RWPE1 (cell line): ENCODE data around the gene PKNOX2.

Experiments
- CTCF ChIA-PET: fragments of 350-600 bp; sonication (Branson Sonifier 250); formaldehyde crosslinking; extraction: SDS; loops from one replicate; lab custom pipeline; 2021; lab: Yijun Ruan, JAX
- POLR2A ChIA-PET: fragments of 400-600 bp; formaldehyde crosslinking; extraction: SDS; loops from one replicate; lab custom pipeline; 2020; ENCODE audit warnings: antibody characterized with exemption; ENCODE audit not compliant: low non-redundant PET; lab: Yijun Ruan, JAX
- DNase-seq: peaks from one replicate; pipeline ENCODE4 v3.0.0; 2012; ENCODE audit warnings: low spot score
- H3K27ac ChIP-seq: fragments of 450-650 bp; 2 replicates; pipeline ENCODE4 v1.5.1; 2017
- TF ChIP-seq, protein P1 (sequence below): fragments of 450-650 bp; conservative IDR thresholded peaks from 2 replicates; pipeline ENCODE4 v1.5.1; 2017; ENCODE audit warnings: low read depth, mild to moderate bottlenecking

The PKNOX2 gene

GRCh38 chr11:125351033-125351867 lies 186.7 kb downstream of the PKNOX2 start:
- POLR2A ChIA-PET, result no interaction called here
- CTCF ChIA-PET, result no interaction called here

DNA sequence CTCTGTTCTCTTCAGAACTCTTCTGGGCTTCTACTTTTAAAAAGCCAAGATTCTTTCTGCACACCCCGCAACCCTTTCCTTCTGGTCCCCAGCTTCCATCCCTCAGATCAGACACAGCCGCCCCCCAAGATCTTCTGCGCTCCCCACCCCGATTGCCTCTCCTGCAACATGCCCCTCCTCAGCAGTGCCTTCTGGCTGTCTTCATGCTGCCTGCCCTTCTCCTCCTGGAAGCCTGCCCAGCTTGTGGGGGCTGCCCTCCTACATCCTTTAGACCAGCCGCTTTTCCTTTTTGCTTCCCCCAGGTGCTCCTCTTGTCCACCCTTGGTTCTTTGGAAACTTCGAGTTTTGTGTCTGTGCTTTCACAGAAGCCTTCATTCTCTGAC lies 187.3 kb downstream of the PKNOX2 start:
- CTCF ChIA-PET, result no interaction called here
- TF ChIP-seq, protein P1, sequence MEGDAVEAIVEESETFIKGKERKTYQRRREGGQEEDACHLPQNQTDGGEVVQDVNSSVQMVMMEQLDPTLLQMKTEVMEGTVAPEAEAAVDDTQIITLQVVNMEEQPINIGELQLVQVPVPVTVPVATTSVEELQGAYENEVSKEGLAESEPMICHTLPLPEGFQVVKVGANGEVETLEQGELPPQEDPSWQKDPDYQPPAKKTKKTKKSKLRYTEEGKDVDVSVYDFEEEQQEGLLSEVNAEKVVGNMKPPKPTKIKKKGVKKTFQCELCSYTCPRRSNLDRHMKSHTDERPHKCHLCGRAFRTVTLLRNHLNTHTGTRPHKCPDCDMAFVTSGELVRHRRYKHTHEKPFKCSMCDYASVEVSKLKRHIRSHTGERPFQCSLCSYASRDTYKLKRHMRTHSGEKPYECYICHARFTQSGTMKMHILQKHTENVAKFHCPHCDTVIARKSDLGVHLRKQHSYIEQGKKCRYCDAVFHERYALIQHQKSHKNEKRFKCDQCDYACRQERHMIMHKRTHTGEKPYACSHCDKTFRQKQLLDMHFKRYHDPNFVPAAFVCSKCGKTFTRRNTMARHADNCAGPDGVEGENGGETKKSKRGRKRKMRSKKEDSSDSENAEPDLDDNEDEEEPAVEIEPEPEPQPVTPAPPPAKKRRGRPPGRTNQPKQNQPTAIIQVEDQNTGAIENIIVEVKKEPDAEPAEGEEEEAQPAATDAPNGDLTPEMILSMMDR, result no peak
- no peak overlapping the region for H3K27ac ChIP-seq
- POLR2A ChIA-PET, result no interaction called here
- DNase-seq, result no peak

More at GRCh38 chr11:125351033-125351867, 186.7 kb downstream of the PKNOX2 start:
- TF ChIP-seq, protein P1, result no peak
- no peak overlapping the region for H3K27ac ChIP-seq
- no peak for DNase-seq

DNA sequence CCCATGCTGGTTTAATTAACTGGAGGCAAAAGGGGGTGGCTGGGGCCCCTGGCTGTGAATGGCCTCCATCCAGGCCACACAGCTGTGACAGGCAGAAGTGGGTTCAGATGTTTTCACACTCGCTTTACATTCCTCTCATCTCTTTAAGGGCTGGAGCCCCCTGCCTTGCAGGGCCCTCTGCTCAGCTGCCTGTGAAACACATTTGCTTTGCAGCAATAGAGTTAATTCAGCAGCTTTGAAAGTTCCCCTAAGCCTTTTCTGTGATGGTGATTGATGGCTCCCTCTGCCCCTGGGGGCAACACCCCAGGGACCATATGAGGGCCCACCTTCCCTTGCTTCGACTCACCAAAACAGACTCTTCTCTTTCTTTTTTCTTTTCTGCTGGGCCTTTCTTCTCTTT lies 192.2 kb downstream of the PKNOX2 start:
- POLR2A ChIA-PET, result no interaction called here

GRCh38 chr11:125357551-125357950 lies 193.0 kb downstream of the PKNOX2 start:
- H3K27ac ChIP-seq, result no peak overlapping the region
- ChIA-PET CTCF (interaction anchor here (0.5 to 3.1 kb wide), 2 partner anchors 11 to 524 kb away, joined by 3 to 11 read pairs; no protein-coding TSS in a partner anchor), POLR2A (no interaction called here)
- no peak for DNase-seq
- TF ChIP-seq, protein P1, result no peak

More for the DNA sequence above, 192.2 kb downstream of the PKNOX2 start:
- TF ChIP-seq, protein P1, result no peak
- no peak for DNase-seq
- CTCF ChIA-PET, result interaction anchor here (0.5 to 3.1 kb wide), 2 partner anchors 11 to 524 kb away, joined by 3 to 11 read pairs; no protein-coding TSS in a partner anchor
- H3K27ac ChIP-seq, result no peak overlapping the region

DNA sequence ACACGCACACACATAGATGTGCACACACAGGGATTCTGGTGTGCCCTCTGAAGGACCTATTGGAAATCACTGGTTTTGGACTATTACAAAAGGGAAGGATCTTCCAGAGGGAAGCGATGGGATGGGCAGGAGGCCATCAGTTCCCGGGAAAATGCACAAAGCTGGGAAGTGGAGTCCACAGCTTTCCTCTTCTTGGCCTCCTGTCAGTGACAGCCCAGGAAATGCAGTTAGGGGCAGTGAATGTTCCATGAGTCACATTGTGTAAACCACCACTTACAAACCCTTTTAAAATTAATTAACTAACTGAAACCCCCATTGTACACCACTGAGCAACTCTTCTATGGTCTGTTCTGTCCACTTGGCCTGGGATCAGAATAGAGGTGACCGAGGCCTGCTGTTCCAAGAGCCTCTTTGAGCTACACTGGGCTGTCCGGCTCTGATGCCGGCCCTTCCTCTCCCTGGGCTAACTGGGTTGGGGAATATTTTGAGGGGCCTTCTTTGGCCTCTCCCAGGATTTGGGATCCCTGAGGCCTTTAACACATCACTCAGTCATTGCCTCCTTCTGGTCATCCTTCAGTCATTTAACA lies 193.8 kb downstream of the PKNOX2 start:
- no peak overlapping the region for H3K27ac ChIP-seq
- CTCF ChIA-PET, result interaction anchor here (0.5 to 3.1 kb wide), 3 partner anchors 12 to 196 kb away, joined by 3 to 11 read pairs (median 5); no protein-coding TSS in a partner anchor
- TF ChIP-seq, protein P1, result no peak
- POLR2A ChIA-PET, result no interaction called here
- DNase-seq, result no peak

DNA sequence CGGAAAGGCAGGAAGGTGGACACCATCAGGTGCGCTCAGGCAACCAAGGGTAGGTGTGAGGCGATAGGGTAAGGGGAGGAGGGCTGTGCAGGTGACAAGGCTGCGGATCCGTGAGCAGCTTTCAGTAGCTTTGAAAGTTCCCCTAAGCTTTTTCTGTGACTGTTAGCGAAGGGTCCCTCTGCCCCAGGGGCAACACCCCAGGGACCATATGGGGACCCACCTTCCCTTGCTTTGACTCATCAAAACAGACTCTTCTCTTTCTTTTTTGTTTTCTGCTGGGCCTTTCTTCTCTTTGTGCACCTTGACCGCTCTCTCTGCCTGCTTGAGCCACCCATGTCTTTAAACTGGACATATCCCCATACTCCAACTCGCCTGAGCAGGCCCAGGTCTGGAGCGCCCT lies 194.6 kb downstream of the PKNOX2 start:
- no peak overlapping the region for H3K27ac ChIP-seq
- CTCF ChIA-PET, result interaction anchor here (0.5 to 0.8 kb wide), 2 partner anchors 154 to 197 kb away, joined by 3 to 5 read pairs; no protein-coding TSS in a partner anchor
- no peak for DNase-seq
- POLR2A ChIA-PET, result no interaction called here
- TF ChIP-seq, protein P1, result no peak
